Measurements from ENCODE around the gene SLC25A12.

Gene SLC25A12

DNA sequence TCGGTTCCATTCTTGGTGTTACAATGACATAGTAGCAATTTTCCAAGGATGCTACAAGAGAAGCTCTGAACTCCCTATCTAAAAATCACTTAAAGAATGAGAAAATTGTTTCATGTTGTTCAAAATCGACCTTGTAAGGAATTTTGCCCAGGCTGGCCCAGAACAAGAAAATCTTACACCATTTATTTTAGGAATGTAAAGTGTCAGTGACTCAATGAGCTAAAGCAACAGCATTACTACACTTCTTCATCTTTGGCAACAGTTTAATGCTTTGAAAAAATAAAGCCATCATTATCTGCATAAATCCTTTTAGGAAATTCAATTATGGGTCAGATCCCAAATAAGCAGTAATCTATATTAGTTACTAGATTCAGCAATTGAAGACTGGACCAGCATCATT is 38.6 kb downstream of the SLC25A12 start:
- TF ChIP-seq, protein P1, sequence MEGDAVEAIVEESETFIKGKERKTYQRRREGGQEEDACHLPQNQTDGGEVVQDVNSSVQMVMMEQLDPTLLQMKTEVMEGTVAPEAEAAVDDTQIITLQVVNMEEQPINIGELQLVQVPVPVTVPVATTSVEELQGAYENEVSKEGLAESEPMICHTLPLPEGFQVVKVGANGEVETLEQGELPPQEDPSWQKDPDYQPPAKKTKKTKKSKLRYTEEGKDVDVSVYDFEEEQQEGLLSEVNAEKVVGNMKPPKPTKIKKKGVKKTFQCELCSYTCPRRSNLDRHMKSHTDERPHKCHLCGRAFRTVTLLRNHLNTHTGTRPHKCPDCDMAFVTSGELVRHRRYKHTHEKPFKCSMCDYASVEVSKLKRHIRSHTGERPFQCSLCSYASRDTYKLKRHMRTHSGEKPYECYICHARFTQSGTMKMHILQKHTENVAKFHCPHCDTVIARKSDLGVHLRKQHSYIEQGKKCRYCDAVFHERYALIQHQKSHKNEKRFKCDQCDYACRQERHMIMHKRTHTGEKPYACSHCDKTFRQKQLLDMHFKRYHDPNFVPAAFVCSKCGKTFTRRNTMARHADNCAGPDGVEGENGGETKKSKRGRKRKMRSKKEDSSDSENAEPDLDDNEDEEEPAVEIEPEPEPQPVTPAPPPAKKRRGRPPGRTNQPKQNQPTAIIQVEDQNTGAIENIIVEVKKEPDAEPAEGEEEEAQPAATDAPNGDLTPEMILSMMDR (IDR thresholded peaks at IDR 0.05): no peak
- no peaks in the 10 kb centered on the region for H3K27me3 ChIP-seq
- intact Hi-C loops (cut with DNase I; ENCODE audit: low total_unique reads): no loop called here
- no peak overlapping the region for H3K4me3 ChIP-seq
- no peaks in the 10 kb centered on the region for H3K9me3 ChIP-seq
- H3K27ac ChIP-seq: no peak overlapping the region
- H3K36me3 ChIP-seq: peaks cover 0 to 13% (median 11%) of the 10 kb centered on the region in 3 donors
- DNase-seq: no peak
- H3K4me1 ChIP-seq: peaks cover 0 to 14% (median 0%) of the 10 kb centered on the region in 4 donors

DNA sequence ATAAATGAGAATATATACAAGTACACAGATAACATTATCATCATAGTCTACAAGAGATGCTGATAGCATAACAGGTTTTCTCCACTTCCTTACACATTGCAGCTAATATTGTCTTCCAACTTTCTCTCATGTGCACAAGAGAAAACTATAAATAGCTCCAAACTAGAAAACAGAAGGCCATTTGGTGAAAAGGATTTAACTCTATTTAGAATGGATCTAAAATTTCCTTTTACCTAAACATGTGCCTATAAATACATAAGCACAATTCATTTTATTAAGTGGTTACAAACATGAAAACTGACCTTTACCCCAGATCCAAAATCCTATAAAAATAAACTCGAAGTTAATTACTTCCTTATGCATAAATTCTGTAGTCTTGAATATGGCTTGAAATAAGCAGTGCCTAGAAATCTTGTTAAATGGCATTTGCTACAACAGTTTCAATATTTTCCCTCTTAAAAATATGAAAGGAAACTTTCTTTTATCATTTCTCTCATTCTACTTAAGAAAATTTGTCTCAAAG is 41.6 kb downstream of the SLC25A12 start:
- TF ChIP-seq, protein P1 (IDR thresholded peaks at IDR 0.05): no peak
- Histone ChIP-seq H3K4me3 (no peak overlapping the region), H3K27ac (no peak overlapping the region), H3K27me3 (no peaks in the 10 kb centered on the region), H3K9me3 (no peaks in the 10 kb centered on the region), H3K4me1 (no peaks in the 10 kb centered on the region), H3K36me3 (peaks cover 0 to 21% (median 11%) of the 10 kb centered on the region in 3 donors)
- no peak for DNase-seq
- intact Hi-C loops (cut with DNase I; ENCODE audit: low total_unique reads): no loop called here

GRCh38 chr2:171847627-171848026 is 46.4 kb downstream of the SLC25A12 start:
- no peak overlapping the region for H3K4me3 ChIP-seq
- intact Hi-C loops (cut with DNase I; ENCODE audit: low total_unique reads): no loop called here
- TF ChIP-seq, protein P1 (IDR thresholded peaks at IDR 0.05): no peak

DNA sequence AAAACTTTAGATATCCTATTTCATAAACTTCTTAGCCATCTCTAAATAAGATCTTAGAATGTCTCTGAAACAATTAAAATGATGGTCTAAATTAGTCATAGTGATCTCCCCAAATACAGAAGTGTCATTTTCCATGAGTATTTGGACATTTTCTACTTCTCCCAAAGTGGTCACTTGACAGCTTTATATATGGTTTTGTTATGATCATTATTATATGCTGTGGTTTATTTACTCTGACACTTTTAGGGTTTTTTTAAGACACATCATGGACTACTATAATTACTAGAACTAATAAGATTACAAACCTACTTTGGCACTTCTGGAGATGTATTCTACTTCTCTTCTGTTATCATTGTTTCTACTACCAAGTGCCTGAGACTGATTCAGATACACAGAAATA is 47.1 kb downstream of the SLC25A12 start:
- Histone ChIP-seq H3K27me3 (no peaks in the 10 kb centered on the region), H3K9me3 (no peaks in the 10 kb centered on the region), H3K4me3 (no peak overlapping the region), H3K36me3 (peaks cover 4 to 22% (median 17%) of the 10 kb centered on the region in 3 donors), H3K4me1 (no peaks in the 10 kb centered on the region), H3K27ac (no peak overlapping the region)
- intact Hi-C loops (cut with DNase I; ENCODE audit: low total_unique reads): no loop called here
- TF ChIP-seq, protein P1 (IDR thresholded peaks at IDR 0.05): no peak
- DNase-seq: no peak

More at GRCh38 chr2:171847627-171848026, 46.4 kb downstream of the SLC25A12 start:
- DNase-seq: no peak
- Histone ChIP-seq H3K27me3 (no peaks in the 10 kb centered on the region), H3K27ac (no peak overlapping the region), H3K4me1 (no peaks in the 10 kb centered on the region), H3K36me3 (peaks cover 4 to 14% (median 10%) of the 10 kb centered on the region in 3 donors), H3K9me3 (no peaks in the 10 kb centered on the region)

- DNase-seq: no peak
- Histone ChIP-seq H3K27ac (no peak overlapping the region), H3K9me3 (no peaks in the 10 kb centered on the region), H3K36me3 (peaks cover 6 to 29% (median 28%) of the 10 kb centered on the region in 3 donors), H3K4me1 (no peaks in the 10 kb centered on the region), H3K4me3 (no peak overlapping the region), H3K27me3 (no peaks in the 10 kb centered on the region)
- intact Hi-C loops (cut with DNase I; ENCODE audit: low total_unique reads): no loop called here
- TF ChIP-seq, protein P1 (IDR thresholded peaks at IDR 0.05): no peak
These were observed 52.0 kb downstream of the SLC25A12 start for GRCh38 chr2:171841996-171842395.

- H3K4me3 ChIP-seq: no peak overlapping the region
- H3K36me3 ChIP-seq: peaks cover 44 to 53% (median 51%) of the 10 kb centered on the region in 3 donors
- no peaks in the 10 kb centered on the region for H3K27me3 ChIP-seq
- intact Hi-C loops (cut with DNase I; ENCODE audit: low total_unique reads): no loop called here
- H3K27ac ChIP-seq: no peak overlapping the region
- no peak for DNase-seq
- TF ChIP-seq, protein P1 (IDR thresholded peaks at IDR 0.05): no peak
- no peaks in the 10 kb centered on the region for H3K9me3 ChIP-seq
- no peaks in the 10 kb centered on the region for H3K4me1 ChIP-seq
These were observed 56.3 kb downstream of the SLC25A12 start for GRCh38 chr2:171837736-171838135.
